Calu3 (cell line): ENCODE data around the gene GCH1. TPM values are rescaled to one million over a fixed set of nuclear protein-coding genes. Genes with fewer than 3 reads are reported as not detected.
"Not testable (repeated sequence)": the region's sequence is repeated elsewhere in the genome, so short reads cannot be mapped to it uniquely, and the experiment has no call there.

ENCODE experiments used
- BruUV-seq: library from RNA; stranded (reverse); fragments of 400-500 nt; replicated peaks from 2 replicates; lab custom pipeline; 2021; lab: Mats Ljungman, UMichigan
- CTCF ChIA-PET: fragments of 300-600 bp; sonication (Branson Sonifier 250); formaldehyde crosslinking; loops from one replicate; lab custom pipeline; 2022; ENCODE audit warnings: antibody characterized with exemption; lab: Charles Lee
- DNase-seq: peaks from one replicate; pipeline ENCODE4 v3.0.0; 2022
- H3K27ac Mint-ChIP-seq: one replicate; pipeline ENCODE4 v1.8.0; 2022; ENCODE audit warnings: mixed read lengths; ENCODE audit not compliant: unreplicated experiment
- H3K27me3 Mint-ChIP-seq: one replicate; pipeline ENCODE4 v1.8.0; 2022; ENCODE audit warnings: mixed read lengths; ENCODE audit not compliant: unreplicated experiment
- H3K36me3 Mint-ChIP-seq: one replicate; pipeline ENCODE4 v1.8.0; 2022; ENCODE audit warnings: mild to moderate bottlenecking, moderate library complexity, mixed read lengths; ENCODE audit not compliant: insufficient read depth, unreplicated experiment
- H3K4me1 Mint-ChIP-seq: one replicate; pipeline ENCODE4 v1.8.0; 2022; ENCODE audit warnings: mild to moderate bottlenecking, low read depth, mixed read lengths; ENCODE audit not compliant: unreplicated experiment
- H3K4me3 Mint-ChIP-seq: one replicate; pipeline ENCODE4 v1.8.0; 2022; ENCODE audit warnings: mild to moderate bottlenecking, low read depth, moderate library complexity, mixed read lengths; ENCODE audit not compliant: unreplicated experiment
- H3K9me3 Mint-ChIP-seq: one replicate; pipeline ENCODE4 v1.8.0; 2022; ENCODE audit warnings: low read depth, mixed read lengths; ENCODE audit not compliant: unreplicated experiment
- CTCF ChIP-seq: fragments of 200-600 bp; IDR thresholded peaks from one replicate; pipeline ENCODE4 v1.8.0; 2022; ENCODE audit warnings: antibody characterized with exemption; ENCODE audit not compliant: unreplicated experiment
- intact Hi-C: fragments of 100-400 bp; cut with micrococcal nuclease; formaldehyde crosslinking; loops from one replicate; pipeline ENCODE4 v1.10.0; 2022; ENCODE audit not compliant: unreplicated experiment
- total RNA-seq: library from RNA; stranded (reverse); gene quantifications from 2 replicates; pipeline ENCODE4 v1.2.3, GENCODE V29; 2022

The GCH1 gene
- total RNA-seq, 1 experiment from 2014 or later, result 6.8 TPM

DNA sequence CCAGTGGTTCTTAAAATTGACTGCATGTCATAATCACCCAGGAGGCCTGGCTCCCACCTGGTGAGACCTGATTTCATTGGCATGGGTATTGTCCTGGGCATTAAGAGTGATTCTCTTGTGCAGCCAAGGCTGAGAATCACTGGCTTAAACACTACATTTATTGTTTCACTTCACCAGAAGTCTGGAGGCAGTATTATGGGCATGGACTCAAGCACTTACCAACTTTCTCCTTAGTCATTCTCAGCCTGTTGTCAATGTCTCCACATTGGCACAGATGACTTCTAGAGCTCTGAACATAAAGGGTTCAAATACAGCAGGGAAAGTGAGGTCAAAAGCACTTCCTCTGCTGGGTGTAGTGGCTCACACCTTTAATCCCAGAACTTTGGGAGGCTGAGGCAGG is 25.6 kb upstream of the GCH1 start:
- Mint-ChIP-seq H3K9me3 (no peaks in the 10 kb centered on the region), H3K36me3 (no peaks in the 10 kb centered on the region), H3K27me3 (no peaks in the 10 kb centered on the region), H3K4me3 (no peak overlapping the region), H3K27ac (no peak overlapping the region), H3K4me1 (no peaks in the 10 kb centered on the region)
- no peak for DNase-seq
- CTCF ChIA-PET, result no interaction called here
- BruUV-seq, result no TSS peak
- no peak for TF ChIP-seq CTCF
- intact Hi-C loops, result no loop called here

DNA sequence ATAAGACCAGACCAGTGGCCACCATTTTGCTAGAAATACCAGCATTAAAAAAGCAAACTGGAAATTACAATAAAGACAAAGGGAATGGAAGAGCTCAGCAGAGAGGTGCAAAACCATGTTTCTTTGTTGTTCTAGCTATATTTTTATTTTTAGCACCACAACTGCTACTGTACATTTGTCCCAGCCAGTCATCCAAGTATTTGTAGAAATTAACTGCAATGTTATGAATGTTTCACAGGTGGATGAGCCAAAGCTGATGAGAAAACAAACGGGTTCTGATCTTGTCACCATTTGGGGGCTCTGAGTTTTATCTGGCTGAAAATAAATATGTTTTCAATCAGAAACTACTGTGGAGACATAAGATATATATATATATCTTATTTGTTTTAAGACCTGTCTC is 24.9 kb upstream of the GCH1 start:
- H3K27me3 Mint-ChIP-seq, result no peaks in the 10 kb centered on the region
- no peak overlapping the region for H3K4me3 Mint-ChIP-seq
- CTCF ChIA-PET, result no interaction called here
- no peaks in the 10 kb centered on the region for H3K9me3 Mint-ChIP-seq
- no peak overlapping the region for H3K27ac Mint-ChIP-seq
- intact Hi-C loops, result no loop called here
- H3K4me1 Mint-ChIP-seq, result no peaks in the 10 kb centered on the region
- BruUV-seq, result no TSS peak
- H3K36me3 Mint-ChIP-seq, result no peaks in the 10 kb centered on the region
- TF ChIP-seq CTCF, result no peak
- DNase-seq, result no peak

GRCh38 chr14:54926570-54926969 is 23.9 kb upstream of the GCH1 start:
- H3K4me1 Mint-ChIP-seq, DNase-seq, H3K27ac Mint-ChIP-seq, H3K36me3 Mint-ChIP-seq, H3K4me3 Mint-ChIP-seq, intact Hi-C loops, H3K27me3 Mint-ChIP-seq, BruUV-seq, H3K9me3 Mint-ChIP-seq, CTCF ChIA-PET: not testable (repeated sequence)

DNA sequence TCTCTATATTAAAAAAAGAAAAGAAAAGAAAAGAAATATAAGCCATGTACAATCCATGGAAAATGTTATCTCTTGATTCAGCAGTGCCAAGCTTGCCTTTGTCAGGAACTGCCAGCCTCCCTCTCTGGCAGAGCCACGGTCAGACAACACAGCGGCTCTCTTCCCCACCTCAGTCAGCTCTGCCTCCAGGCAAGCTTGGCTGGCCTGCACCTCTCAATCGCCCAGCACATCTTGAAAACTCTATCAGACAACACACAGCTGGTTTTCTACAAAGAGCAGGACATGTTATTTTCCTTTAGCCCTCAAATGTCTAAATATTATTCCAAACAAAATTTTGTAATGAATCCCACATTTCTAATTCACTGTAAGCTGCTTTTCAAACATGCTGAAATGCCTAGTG is 20.0 kb upstream of the GCH1 start:
- no peak for DNase-seq
- intact Hi-C loops, result no loop called here
- Mint-ChIP-seq H3K4me1 (no peaks in the 10 kb centered on the region), H3K27me3 (no peaks in the 10 kb centered on the region), H3K36me3 (no peaks in the 10 kb centered on the region), H3K9me3 (no peaks in the 10 kb centered on the region), H3K4me3 (no peak overlapping the region), H3K27ac (no peak overlapping the region)
- no peak for TF ChIP-seq CTCF
- CTCF ChIA-PET, result no interaction called here
- no TSS peak for BruUV-seq

- no peak for TF ChIP-seq CTCF
- no peaks in the 10 kb centered on the region for H3K9me3 Mint-ChIP-seq
- intact Hi-C loops, result no loop called here
- no peaks in the 10 kb centered on the region for H3K4me1 Mint-ChIP-seq
- no peaks in the 10 kb centered on the region for H3K36me3 Mint-ChIP-seq
- DNase-seq, result no peak
- CTCF ChIA-PET, result interaction anchor here (0.7 kb wide), 1 partner anchor 31 kb away, joined by 5 read pairs; no protein-coding TSS in a partner anchor
- no peak overlapping the region for H3K4me3 Mint-ChIP-seq
- H3K27ac Mint-ChIP-seq, result no peak overlapping the region
- no TSS peak for BruUV-seq
- H3K27me3 Mint-ChIP-seq, result no peaks in the 10 kb centered on the region
Measured at GRCh38 chr14:54920052-54920451, 17.4 kb upstream of the GCH1 start.
